Breast epithelium (tissue), 4 donors: Measurements from ENCODE around the gene FERMT1. TPM values are rescaled to one million over a fixed set of nuclear protein-coding genes. Genes with fewer than 3 reads are reported as not detected.

Source experiments
- DNase-seq, 2 donors: peaks; one replicate each; pipeline ENCODE4 v3.0.0-alpha.2; 2019; ENCODE audit warnings: low spot score in 2 of 2
- H3K27ac ChIP-seq, 2 donors: fragments of 200-600 bp; sonication (generic) in 1 of 2; one replicate each; pipeline ENCODE4 v1.5.1; 2016 to 2019; ENCODE audit warnings: mild to moderate bottlenecking in 1 of 2
- H3K27me3 ChIP-seq, 2 donors: fragments of 200-600 bp; sonication (generic) in 1 of 2; one replicate each; pipeline versions ENCODE4 v1.5.1 to v1.6.0; 2017 to 2019; ENCODE audit warnings: control low read depth in 1 of 2, mild to moderate bottlenecking in 1 of 2
- H3K36me3 ChIP-seq: fragments of 200-600 bp; one replicate; pipeline ENCODE4 v1.5.1; 2019
- H3K4me1 ChIP-seq, 2 donors: fragments of 200-600 bp; sonication (generic); one replicate each; pipeline ENCODE4 v1.5.1; 2016 to 2019; ENCODE audit warnings: control low read depth in 1 of 2
- H3K4me3 ChIP-seq, 3 donors: fragments of 200-600 bp; sonication (generic); 1 replicate in 2 of 3; 2 replicates in 1 of 3; pipeline ENCODE4 v1.5.1; 2016 to 2019; ENCODE audit warnings: mild to moderate bottlenecking in 3 of 3, moderate library complexity in 2 of 3
- H3K9me3 ChIP-seq, 2 donors: fragments of 200-600 bp; sonication (generic) in 1 of 2; one replicate each; pipeline ENCODE4 v1.5.1; 2016 to 2019; ENCODE audit warnings: control low read depth in 1 of 2
- CTCF ChIP-seq, 3 donors: fragments of 450-650 bp; IDR thresholded peaks; one replicate each; pipeline ENCODE4 v1.5.1; 2016 to 2017; ENCODE audit warnings: antibody characterized with exemption in 3 of 3, mild to moderate bottlenecking in 3 of 3, moderate library complexity in 3 of 3
- POLR2A ChIP-seq: fragments of 450-650 bp; IDR thresholded peaks from one replicate; pipeline ENCODE4 v1.6.1; 2016; ENCODE audit warnings: antibody characterized with exemption, mild to moderate bottlenecking, moderate library complexity
- POLR2AphosphoS5 ChIP-seq, 3 donors: sonication (generic); formaldehyde crosslinking; IDR thresholded peaks; one replicate each; pipeline ENCODE4 v1.6.1; 2017; ENCODE audit warnings: antibody characterized with exemption in 3 of 3
- intact Hi-C: fragments of 100-400 bp; cut with DNase I; formaldehyde crosslinking; loops from one replicate; pipeline ENCODE4 v1.15.1; 2023; ENCODE audit warnings: low total_unique reads
- total RNA-seq, 3 donors: library from RNA; depleted of rRNA; stranded (reverse); fragments of >200 nt; gene quantifications; one replicate each; pipeline ENCODE4 v1.1.0, GENCODE V29; 2016

The FERMT1 gene
- total RNA-seq, 3 donors from 2014 or later: under 0.01 to 2.0 (median 0.98) TPM

- intact Hi-C loops: loop anchor here (5.0 kb wide), 1 partner anchor 497 kb away; no protein-coding TSS in a partner anchor
- no peak for TF ChIP-seq POLR2AphosphoS5 (IDR thresholded peaks at IDR 0.05)
- no peak for TF ChIP-seq CTCF (IDR thresholded peaks at IDR 0.05)
- no peak for TF ChIP-seq POLR2A
- no peaks in the 10 kb centered on the region for H3K36me3 ChIP-seq
These were observed 77.3 kb downstream of the FERMT1 start for GRCh38 chr20:6045566-6045965.

GRCh38 chr20:6044115-6044514 lies 78.7 kb downstream of the FERMT1 start:
- TF ChIP-seq POLR2A: no peak
- TF ChIP-seq CTCF (IDR thresholded peaks at IDR 0.05): no peak
- no peak for TF ChIP-seq POLR2AphosphoS5 (IDR thresholded peaks at IDR 0.05)
- Histone ChIP-seq H3K4me1 (no peaks in the 10 kb centered on the region), H3K9me3 (no peaks in the 10 kb centered on the region), H3K4me3 (no peak overlapping the region), H3K36me3 (no peaks in the 10 kb centered on the region), H3K27me3 (no peaks in the 10 kb centered on the region), H3K27ac (no peak overlapping the region)
- no peak for DNase-seq
- intact Hi-C loops: no loop called here

More at GRCh38 chr20:6045566-6045965, 77.3 kb downstream of the FERMT1 start:
- no peak for DNase-seq
- no peak overlapping the region for H3K4me3 ChIP-seq
- H3K27ac ChIP-seq: no peak overlapping the region
- H3K4me1 ChIP-seq: no peaks in the 10 kb centered on the region
- H3K9me3 ChIP-seq: no peaks in the 10 kb centered on the region
- H3K27me3 ChIP-seq: no peaks in the 10 kb centered on the region

GRCh38 chr20:6041808-6042265 lies 81.0 kb downstream of the FERMT1 start:
- Histone ChIP-seq H3K36me3 (no peaks in the 10 kb centered on the region), H3K9me3 (no peaks in the 10 kb centered on the region), H3K4me3 (no peak overlapping the region), H3K27me3 (no peaks in the 10 kb centered on the region), H3K4me1 (no peaks in the 10 kb centered on the region), H3K27ac (no peak overlapping the region)
- intact Hi-C loops: no loop called here
- no peak for DNase-seq
- no peak for TF ChIP-seq POLR2AphosphoS5 (IDR thresholded peaks at IDR 0.05)

DNA sequence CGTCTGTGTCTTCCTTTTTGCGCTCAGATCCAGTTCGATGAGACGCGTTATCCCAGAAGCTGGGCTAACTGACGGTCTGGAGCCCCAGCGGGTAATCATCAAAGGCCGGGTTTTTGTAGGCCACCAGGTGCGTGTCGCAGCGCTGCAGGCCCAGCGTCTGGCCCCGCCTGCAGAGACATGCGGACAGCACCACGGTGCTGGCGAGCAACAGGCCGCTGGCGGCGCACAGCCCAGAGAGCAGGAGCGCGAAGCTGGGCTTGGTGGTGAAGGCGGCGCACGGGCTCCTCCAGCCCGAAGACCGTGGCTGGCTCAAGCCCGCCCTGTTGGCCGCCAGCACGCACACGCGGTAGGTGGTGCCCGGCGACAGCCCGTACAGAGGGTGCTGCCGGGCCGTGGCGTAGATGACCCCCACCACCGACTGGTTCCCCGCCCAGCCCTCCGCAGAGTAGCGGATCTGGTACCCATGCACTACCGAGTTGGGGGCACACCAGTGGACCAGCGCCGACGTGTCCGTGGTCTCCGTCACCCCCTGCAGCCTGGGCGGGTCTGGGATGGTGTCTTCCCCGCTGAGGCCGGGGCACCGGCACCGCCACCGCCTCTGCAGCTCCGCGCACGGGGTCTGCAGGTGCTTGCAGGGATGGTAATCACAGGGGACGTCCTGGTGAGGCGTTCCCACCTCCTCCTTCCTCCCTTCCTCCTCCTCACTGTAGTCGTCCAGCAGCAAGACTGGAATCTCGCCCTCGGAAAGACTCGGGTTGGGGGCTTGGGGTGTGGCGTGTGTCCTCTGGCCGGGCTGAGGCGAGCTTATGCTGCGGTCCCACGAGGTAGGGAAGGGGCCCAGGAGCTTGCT lies 81.6 kb downstream of the FERMT1 start:
- H3K27me3 ChIP-seq: no peaks in the 10 kb centered on the region
- TF ChIP-seq POLR2AphosphoS5 (IDR thresholded peaks at IDR 0.05): no peak
- no peak for TF ChIP-seq POLR2A
- TF ChIP-seq CTCF (IDR thresholded peaks at IDR 0.05): no peak
- H3K36me3 ChIP-seq: no peaks in the 10 kb centered on the region

GRCh38 chr20:6040540-6040939 lies 82.3 kb downstream of the FERMT1 start:
- H3K9me3 ChIP-seq: no peaks in the 10 kb centered on the region
- intact Hi-C loops: no loop called here
- no peaks in the 10 kb centered on the region for H3K27me3 ChIP-seq
- no peaks in the 10 kb centered on the region for H3K4me1 ChIP-seq
- no peak for DNase-seq
- H3K36me3 ChIP-seq: no peaks in the 10 kb centered on the region
- no peak overlapping the region for H3K27ac ChIP-seq
- H3K4me3 ChIP-seq: no peak overlapping the region
- TF ChIP-seq CTCF (IDR thresholded peaks at IDR 0.05) (no peak), POLR2AphosphoS5 (IDR thresholded peaks at IDR 0.05) (no peak), POLR2A (no peak)

More for the DNA sequence above, 81.6 kb downstream of the FERMT1 start:
- no peaks in the 10 kb centered on the region for H3K9me3 ChIP-seq
- DNase-seq: no peak
- H3K4me3 ChIP-seq: no peak overlapping the region
- H3K27ac ChIP-seq: no peak overlapping the region
- H3K4me1 ChIP-seq: no peaks in the 10 kb centered on the region
- intact Hi-C loops: no loop called here
